HG03103 (cell line): ENCODE measurements around the gene ESR1.
A peak's percentile ranks its signal among the peaks of the same experiment; 100 is the strongest.
"Not testable (repeated sequence)": the region's sequence is repeated elsewhere in the genome, so short reads cannot be mapped to it uniquely, and the experiment has no call there.

Experiments used
- ATAC-seq: cut with Tn5 transposase; IDR thresholded peaks from one replicate; pipeline ENCODE4 v1.9.1; 2021; ENCODE audit warnings: low read depth; ENCODE audit not compliant: unreplicated experiment

The ESR1 gene

DNA sequence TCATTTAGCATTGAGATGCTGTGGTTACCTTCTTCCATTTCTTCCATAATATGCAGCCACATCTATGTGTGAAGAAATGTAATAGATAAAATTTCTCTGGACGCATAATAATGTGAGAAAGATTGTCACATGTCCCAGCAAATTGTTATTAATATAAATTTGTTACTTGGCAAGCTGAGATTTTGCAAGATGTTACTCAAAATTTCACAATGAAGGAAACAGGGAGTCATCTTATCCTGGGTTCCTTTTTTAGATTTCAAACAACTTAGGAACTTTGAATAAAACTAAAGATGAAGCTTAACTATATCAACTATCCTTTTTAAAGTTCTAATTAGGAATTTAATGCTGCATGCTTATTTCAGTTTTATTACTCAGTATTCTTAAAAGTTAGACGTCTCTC is 3.6 kb downstream of the ESR1 start:
- no peak for ATAC-seq

GRCh38 chr6:151813858-151814257 is 6.4 kb downstream of the ESR1 start:
- no peak for ATAC-seq

- ATAC-seq: no peak
Observed at GRCh38 chr6:151814614-151815013, 7.1 kb downstream of the ESR1 start.

- peak; percentile 98 for ATAC-seq
Observed at GRCh38 chr6:151822252-151823111, 15.0 kb downstream of the ESR1 start.

- ATAC-seq: no peak
Observed at GRCh38 chr6:151826517-151827142, 19.1 kb downstream of the ESR1 start.

- no peak for ATAC-seq
Observed at GRCh38 chr6:151832710-151833109, 25.2 kb downstream of the ESR1 start.

DNA sequence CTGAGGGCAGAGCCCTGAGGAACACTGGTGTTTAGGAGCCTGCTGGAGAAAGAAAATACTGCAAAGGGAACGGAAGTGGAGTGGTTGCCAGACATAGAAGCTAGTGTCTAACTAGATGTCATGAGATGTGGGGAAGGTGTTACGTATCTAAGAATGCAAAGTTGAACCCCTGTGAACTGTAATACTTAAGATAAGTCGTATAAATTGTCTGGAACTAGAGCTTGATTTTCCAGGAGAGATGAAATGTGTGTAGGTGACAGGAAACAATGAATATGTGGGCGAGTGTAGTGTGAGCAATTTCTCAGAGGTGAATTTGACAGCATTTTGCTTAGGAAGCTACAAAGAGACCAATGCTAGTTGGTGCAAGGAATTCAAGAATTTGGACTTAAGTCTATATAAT is 27.9 kb downstream of the ESR1 start:
- ATAC-seq: no peak

DNA sequence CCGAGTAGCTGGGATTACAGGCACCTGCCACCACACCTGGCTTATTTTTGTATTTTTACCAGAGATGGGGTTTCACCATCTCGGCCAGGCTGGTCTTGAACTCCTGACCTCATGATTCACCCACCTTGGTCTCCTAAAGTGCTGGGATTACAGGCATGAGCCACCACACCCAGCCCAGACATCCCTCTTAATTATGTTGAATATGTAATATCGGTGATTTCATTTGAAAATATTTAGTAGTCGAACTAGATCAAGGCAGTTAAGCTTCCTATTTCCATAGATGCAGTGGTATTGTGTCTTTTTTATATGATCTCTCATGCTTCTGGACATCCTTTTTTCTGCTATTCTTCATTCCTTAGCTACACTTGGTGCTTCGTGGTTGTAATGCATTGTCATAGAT is 29.7 kb downstream of the ESR1 start:
- ATAC-seq: no peak

DNA sequence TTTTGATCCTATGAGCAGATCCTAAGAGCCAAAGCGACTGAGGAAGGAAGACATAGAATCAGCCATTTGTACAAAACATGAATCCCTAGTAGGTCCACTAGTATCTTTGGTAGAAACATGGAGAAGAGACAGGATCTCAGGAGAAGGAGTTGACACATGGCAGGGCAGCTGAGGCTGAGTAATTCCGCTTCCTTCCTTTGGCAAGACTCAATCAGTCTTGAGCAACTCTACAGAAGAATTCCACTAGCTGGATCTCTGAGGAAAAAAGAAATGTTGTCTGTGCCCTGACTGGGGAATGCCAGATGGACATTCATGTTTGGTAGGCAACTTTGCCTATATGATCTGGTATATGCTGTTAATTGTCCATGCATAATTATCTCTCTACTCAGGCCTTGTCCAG is 35.3 kb downstream of the ESR1 start:
- no peak for ATAC-seq

GRCh38 chr6:151847064-151847463 is 39.6 kb downstream of the ESR1 start:
- no peak for ATAC-seq

DNA sequence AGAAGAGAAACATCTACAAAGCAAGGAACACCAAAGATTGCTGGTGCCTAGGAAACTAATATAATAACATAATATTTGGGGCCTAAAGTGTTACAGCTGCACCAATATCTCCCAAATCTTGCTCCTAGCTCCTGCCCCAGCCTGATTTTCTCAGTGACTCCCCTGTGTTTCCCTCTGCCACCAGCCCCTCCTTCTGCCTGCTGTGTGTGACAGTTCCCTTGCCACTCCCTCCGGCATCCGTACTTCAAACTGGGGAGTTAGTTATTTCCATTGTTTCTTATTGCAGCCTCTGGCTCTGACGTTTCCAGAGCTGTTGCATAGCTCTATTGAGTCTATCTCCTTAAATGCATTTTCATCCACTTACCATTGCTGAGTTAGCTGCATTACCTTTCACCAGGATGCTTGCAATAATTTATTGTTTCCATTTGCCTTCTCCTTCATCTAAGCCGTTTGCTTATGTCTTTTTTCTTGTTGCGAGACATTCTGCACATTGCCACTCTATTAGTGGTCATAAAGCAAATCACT is 43.1 kb downstream of the ESR1 start:
- ATAC-seq: no peak

- no peak for ATAC-seq
Observed at GRCh38 chr6:151858294-151858693, 50.8 kb downstream of the ESR1 start.

GRCh38 chr6:151862461-151862860 is 55.0 kb downstream of the ESR1 start:
- no peak for ATAC-seq

DNA sequence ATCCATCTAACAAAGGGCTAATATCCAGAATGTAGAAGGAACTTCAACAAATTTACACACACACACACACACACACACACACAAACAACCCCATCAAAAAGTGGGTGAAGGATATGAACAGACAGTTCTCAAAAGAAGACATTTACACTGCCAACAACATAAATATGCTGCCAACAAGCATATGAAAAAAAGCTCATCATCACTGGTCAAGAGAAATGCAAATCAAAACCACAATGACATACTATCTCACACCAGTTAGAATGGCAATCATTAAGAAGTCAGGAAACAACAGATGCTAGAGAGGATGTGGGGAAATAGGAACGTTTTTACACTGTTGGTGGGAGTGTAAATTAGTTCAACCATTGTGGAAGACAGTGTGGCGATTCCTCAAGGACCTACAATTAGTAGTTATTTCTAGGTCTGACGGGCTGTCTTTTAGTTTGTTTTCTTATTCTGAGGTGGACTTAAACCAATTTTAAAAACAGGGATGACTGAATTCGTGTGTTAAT is 59.9 kb downstream of the ESR1 start:
- not testable (repeated sequence) for ATAC-seq

GRCh38 chr6:151869345-151869744 is 61.9 kb downstream of the ESR1 start:
- no peak for ATAC-seq

- no peak for ATAC-seq
Observed at GRCh38 chr6:151869787-151870186, 62.3 kb downstream of the ESR1 start.

GRCh38 chr6:151870375-151870774 is 62.9 kb downstream of the ESR1 start:
- no peak for ATAC-seq

GRCh38 chr6:151875524-151875923 is 68.0 kb downstream of the ESR1 start:
- ATAC-seq: no peak

- ATAC-seq: no peak
Observed at GRCh38 chr6:151876122-151876521, 68.6 kb downstream of the ESR1 start.

- ATAC-seq: no peak
Observed at GRCh38 chr6:151877458-151877857, 70.0 kb downstream of the ESR1 start.

DNA sequence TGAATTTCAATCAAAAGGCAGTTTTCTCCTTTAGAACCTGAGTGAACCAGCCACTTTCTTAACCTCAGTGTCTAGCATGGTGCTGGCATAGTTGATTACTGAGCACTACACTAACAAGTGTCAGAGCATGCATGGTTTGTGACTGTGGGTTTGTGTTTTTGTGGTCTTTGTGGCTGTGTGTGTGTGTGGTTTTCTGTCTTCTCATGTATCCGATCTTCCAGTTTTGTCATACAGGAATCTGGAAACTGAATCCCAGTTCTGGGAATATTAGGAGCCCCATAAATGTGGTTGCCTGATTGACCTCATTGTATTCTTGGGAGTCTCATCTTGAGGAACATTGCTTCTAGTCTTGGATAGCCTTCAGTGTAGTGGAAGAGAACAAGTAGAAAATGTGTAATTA is 73.7 kb downstream of the ESR1 start:
- ATAC-seq: no peak

- ATAC-seq: no peak
Observed at GRCh38 chr6:151882206-151882605, 74.7 kb downstream of the ESR1 start.
